GM18511 (cell line): ENCODE results near the gene TPM4.
"Not testable (repeated sequence)": the region's sequence is repeated elsewhere in the genome, so short reads cannot be mapped to it uniquely, and the experiment has no call there.

Source experiments
- ATAC-seq: cut with Tn5 transposase; IDR thresholded peaks from one replicate; pipeline ENCODE4 v1.9.1; 2021; ENCODE audit warnings: mild to moderate bottlenecking, moderate library complexity; ENCODE audit not compliant: unreplicated experiment

The TPM4 gene

DNA sequence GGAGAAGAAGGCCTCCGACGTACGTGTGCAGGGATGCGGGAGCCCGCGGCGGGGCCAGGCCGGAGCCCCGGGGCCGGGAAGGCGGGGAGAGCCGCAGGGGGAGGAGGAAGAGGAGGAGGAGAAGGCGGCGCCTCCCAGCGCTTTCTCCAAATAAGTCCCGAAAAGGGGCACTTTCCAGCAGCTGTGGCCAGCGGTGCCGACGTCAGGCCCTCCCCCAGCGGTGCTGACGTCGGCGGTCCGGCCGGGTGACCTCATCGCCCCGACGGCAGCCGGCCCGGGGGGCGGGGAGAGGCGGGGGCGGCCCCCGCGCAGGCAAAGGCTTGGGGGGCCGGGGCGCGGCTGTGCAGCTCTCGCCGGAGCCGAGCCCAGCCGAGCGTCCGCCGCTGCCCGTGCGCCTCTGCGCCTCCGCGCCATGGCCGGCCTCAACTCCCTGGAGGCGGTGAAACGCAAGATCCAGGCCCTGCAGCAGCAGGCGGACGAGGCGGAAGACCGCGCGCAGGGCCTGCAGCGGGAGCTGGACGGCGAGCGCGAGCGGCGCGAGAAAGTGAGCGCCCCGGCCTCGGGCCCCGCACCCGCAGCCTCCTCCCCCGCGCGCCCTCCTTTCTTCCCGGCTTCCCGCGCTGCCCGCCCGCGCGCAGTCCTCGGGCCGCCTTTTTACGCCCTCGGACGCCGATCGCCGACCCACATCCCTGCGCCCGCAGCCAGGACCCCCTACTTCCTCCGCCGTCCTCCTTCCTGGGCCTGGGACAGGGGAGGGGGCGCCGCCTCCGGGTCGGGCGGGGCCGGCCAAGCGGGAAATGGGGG lies at the start of gene TPM4:
TSS of gene TPM4 (plus strand) at position 342 of the 804 bp plus-strand sequence. CDS start at position 413, 71 bp downstream.
- ATAC-seq: peak; percentile 68

GRCh38 chr19:16026756-16027155 lies 49.5 kb upstream of the TPM4 start:
- no peak for ATAC-seq

GRCh38 chr19:16027528-16027927 lies 48.8 kb upstream of the TPM4 start:
- ATAC-seq: no peak

DNA sequence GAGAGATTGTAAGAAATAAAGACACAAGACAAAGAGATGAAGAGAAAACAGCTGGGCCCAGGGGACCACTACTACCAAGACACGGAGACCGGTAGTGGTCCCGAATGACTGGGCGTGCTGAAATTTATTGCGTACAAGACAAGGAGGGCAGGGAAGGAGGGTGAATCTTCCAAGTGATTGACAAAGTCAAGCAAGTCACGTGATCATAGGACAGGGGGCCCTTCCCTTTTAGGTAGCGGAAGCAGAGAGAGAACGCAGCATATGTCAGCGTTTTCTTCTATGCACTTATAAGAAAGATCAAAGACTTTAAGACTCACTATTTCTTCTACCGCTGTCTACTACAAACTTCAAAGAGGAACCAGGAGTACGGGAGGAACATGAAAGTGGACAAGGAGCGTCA lies 46.1 kb upstream of the TPM4 start:
- not testable (repeated sequence) for ATAC-seq

- ATAC-seq: no peak
Measured at GRCh38 chr19:16030964-16031871, 45.1 kb upstream of the TPM4 start.

- no peak for ATAC-seq
Measured at GRCh38 chr19:16031872-16032200, 44.5 kb upstream of the TPM4 start.

- ATAC-seq: no peak
Measured at GRCh38 chr19:16032509-16033135, 43.7 kb upstream of the TPM4 start.

- ATAC-seq: no peak
Measured at GRCh38 chr19:16033136-16033530, 43.2 kb upstream of the TPM4 start.

GRCh38 chr19:16033721-16034120 lies 42.6 kb upstream of the TPM4 start:
- ATAC-seq: no peak

DNA sequence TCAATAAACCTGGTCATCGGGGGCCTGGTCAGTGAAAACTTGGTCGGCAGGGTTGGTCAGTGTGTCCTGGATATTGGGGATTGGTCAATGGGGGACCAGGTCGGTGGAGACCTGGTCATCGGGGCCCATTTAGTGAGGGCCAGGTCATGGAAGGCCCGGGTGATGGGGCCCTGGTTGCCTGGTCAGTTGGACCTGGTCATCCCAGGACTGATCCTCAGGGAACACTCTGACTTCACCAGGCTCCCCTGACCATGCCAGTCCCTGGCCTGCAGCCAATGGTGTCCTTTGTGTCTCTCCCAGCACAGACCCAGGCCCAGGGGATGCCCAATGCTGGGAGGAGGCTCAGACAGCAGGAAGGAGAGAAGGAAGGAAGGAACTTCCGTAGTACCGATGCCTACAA lies 42.1 kb upstream of the TPM4 start:
- no peak for ATAC-seq

GRCh38 chr19:16034958-16035560 lies 41.2 kb upstream of the TPM4 start:
- no peak for ATAC-seq

DNA sequence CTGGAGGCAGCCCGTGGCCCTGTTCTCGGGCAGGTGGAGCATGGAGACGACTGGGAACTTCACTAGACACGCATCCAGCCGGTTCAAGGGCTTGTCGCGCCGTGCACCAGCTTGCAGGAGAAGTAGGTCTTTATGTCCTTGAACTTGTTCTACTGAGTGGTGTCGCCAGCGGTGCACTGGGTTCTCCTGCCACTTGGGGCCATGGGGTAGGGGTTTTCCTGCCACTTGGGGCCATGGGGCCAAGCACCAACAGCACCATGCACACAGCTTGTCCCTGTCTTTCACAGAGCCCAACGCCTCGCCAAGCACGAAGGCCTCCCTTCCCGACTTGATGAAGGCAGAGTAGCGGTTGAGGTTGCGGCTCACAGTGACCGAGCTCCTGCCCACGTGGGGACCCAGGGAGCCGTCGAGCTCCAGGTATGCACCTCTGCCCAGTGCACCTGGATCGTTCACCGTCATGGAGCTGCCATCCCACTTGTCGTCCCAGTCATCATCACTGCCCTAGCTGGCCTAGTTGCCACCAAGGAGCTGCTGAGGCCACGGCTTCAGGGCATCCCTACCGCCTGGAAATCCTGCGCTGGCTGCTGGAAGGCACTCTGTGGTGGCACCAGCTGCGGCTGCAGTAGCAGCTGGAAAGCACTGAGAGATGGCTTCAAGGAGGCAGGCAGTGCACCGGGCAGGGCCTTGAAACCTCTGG lies 40.5 kb upstream of the TPM4 start:
- no peak for ATAC-seq

- no peak for ATAC-seq
Measured at GRCh38 chr19:16036397-16036925, 39.8 kb upstream of the TPM4 start.

DNA sequence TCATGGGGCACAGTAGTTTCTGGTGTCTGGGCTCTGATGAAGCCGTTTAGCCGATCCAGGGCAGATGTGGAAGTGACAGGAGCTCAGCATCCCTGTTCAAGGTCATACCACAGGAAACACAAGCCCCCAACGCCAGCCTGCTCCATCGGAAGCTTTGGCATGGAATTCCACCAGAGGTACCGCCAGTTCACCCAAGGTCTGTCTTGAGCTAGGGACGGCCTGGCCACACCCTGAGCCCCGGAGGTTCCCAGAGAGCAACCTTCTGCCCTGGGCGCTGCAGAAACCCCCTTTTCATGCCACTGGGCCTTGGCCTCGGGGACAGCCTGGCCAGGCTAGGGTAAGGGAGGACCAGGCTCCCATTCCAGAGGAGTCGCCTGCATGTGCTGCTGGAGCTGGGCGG lies 39.4 kb upstream of the TPM4 start:
- ATAC-seq: no peak

DNA sequence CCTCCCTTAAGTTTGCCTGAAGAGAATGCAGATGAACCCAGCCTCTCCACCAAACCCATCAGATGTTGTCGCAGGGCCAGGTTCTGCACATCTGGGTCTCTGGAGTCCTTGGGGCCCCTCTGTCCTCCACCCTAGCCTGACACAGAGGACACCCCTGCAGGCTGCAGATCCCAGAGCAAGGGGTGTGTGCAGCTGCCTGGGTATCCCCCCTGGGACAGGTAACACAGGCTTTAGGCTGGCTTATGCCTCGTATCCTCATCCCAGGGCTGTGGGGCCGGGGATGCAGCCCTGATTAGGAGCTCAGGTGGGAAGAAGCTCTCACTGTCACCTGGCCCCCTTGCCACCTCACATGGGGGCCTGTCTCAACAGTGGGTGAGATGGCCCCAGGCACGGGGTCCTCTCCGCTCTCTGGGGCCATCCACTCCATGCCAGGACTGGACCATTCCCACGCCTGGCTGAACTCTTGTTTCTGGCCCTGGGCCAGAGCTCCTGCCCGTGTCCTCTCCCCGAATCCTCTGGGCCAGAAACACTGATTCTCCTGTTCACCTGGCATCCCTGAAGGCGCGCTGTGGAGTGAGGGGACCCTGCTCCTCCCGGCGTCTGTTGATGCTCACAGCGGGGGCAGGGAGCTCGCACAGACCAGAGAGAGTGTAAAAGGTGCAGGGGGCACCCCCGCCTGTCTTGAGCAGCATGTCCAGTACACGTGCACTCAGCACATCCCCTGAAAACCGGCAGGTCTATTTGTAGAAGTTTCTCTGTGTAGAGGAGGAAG lies 38.7 kb upstream of the TPM4 start:
- no peak for ATAC-seq

DNA sequence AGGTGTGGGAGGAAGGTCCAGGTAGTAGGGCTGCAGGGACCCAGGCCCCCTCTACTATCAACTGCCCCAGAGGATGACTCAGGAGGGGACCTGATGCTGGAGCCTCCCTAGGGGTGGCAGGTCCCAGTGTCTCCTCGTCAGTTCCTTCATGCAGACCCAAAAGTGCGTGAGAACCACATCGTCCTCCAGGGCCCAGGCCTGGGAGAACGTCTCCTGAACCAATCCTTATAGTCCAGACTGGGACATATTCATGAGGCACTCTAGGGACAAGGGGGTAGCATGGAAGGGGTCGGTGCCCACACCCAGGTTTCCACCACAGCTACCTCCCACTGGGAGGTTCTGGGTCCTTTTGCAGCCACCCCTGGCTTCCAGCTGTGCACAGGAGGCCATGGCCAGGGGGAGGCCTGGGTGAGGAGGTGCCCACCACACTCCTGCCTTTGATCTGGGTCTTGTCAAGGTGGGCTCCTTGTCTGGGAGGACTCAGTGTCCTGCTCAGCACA lies 38.0 kb upstream of the TPM4 start:
- ATAC-seq: no peak

- ATAC-seq: no peak
Measured at GRCh38 chr19:16039081-16039480, 37.2 kb upstream of the TPM4 start.

- no peak for ATAC-seq
Measured at GRCh38 chr19:16039545-16039944, 36.8 kb upstream of the TPM4 start.

GRCh38 chr19:16040642-16041041 lies 35.7 kb upstream of the TPM4 start:
- no peak for ATAC-seq
